ENCODE measurements around the gene PAQR9. TPM values are rescaled to one million over a fixed set of nuclear protein-coding genes. Genes with fewer than 3 reads are reported as not detected.

The PAQR9 gene
- total RNA-seq, 1 donor from 2014 or later: not detected

DNA sequence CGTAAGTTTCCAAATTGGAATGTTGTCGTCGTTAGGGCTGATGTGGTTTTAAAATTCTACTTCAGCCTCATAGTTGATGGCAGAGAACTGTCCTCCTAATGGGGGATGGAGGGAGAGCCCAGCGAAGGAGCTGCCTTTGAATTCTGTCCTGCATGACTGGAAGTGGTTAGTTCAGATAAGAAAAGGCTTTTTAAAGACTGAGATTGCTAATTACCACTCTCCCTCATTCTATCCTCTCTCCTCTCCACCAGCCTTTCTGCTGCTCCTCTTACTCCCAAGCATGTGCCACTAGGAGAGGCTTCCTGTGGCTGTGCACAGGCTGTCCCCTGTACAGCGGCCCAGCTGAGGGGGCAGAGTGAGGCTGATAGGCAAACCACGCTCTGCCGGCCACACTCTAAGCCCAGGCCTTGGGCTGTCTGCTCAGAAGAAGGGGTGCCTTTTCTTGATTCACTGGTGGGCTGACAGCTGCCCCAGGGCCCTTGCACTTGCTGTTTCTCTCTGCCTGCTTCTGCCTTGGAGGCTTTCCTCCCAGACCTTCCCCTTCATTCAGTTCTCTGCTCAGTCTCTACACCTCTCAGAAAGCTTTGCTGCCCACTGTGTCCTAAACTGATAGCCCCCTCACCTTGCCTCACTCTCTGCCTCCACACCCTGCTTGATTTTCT, 8.7 kb upstream of the PAQR9 start:
- DNase-seq (no peak), ATAC-seq (no peak)
- intact Hi-C loops (cut with DNase I): no loop called here
- TF ChIP-seq, protein P1, sequence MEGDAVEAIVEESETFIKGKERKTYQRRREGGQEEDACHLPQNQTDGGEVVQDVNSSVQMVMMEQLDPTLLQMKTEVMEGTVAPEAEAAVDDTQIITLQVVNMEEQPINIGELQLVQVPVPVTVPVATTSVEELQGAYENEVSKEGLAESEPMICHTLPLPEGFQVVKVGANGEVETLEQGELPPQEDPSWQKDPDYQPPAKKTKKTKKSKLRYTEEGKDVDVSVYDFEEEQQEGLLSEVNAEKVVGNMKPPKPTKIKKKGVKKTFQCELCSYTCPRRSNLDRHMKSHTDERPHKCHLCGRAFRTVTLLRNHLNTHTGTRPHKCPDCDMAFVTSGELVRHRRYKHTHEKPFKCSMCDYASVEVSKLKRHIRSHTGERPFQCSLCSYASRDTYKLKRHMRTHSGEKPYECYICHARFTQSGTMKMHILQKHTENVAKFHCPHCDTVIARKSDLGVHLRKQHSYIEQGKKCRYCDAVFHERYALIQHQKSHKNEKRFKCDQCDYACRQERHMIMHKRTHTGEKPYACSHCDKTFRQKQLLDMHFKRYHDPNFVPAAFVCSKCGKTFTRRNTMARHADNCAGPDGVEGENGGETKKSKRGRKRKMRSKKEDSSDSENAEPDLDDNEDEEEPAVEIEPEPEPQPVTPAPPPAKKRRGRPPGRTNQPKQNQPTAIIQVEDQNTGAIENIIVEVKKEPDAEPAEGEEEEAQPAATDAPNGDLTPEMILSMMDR (IDR thresholded peaks at IDR 0.05): no peak
- Histone ChIP-seq H3K27me3 (ENCODE audit: low read depth) (peaks cover 14% of the 10 kb centered on the region), H3K4me3 (no peak overlapping the region), H3K27ac (no peak overlapping the region), H3K36me3 (no peaks in the 10 kb centered on the region), H3K9me3 (no peaks in the 10 kb centered on the region), H3K4me1 (peaks cover 7% of the 10 kb centered on the region)

DNA sequence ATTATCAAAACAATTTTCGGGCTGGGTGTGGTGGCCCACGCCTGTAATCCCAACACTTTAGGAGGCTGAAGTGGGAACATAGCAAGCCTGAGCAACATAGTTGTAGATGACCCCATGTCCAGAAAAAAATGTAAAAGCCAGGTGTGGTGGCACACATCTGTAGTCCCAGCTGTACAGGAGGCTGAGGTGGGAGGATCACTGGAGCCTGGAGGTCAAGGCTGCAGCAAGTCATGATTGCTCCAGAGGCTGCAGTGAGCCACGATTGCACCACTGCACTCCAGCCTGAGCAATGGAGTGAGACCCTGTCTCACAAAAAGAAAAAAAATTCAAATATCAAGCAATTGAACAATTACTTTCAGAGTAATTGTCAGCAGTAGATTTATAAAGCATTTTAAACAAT, 8.0 kb upstream of the PAQR9 start:
- Histone ChIP-seq H3K27me3 (ENCODE audit: low read depth) (peaks cover 19% of the 10 kb centered on the region), H3K27ac (no peak overlapping the region), H3K9me3 (no peaks in the 10 kb centered on the region), H3K4me1 (peaks cover 1% of the 10 kb centered on the region), H3K36me3 (no peaks in the 10 kb centered on the region), H3K4me3 (no peak overlapping the region)
- ATAC-seq: no peak
- DNase-seq: no peak
- intact Hi-C loops (cut with DNase I): no loop called here
- TF ChIP-seq, protein P1 (IDR thresholded peaks at IDR 0.05): no peak

DNA sequence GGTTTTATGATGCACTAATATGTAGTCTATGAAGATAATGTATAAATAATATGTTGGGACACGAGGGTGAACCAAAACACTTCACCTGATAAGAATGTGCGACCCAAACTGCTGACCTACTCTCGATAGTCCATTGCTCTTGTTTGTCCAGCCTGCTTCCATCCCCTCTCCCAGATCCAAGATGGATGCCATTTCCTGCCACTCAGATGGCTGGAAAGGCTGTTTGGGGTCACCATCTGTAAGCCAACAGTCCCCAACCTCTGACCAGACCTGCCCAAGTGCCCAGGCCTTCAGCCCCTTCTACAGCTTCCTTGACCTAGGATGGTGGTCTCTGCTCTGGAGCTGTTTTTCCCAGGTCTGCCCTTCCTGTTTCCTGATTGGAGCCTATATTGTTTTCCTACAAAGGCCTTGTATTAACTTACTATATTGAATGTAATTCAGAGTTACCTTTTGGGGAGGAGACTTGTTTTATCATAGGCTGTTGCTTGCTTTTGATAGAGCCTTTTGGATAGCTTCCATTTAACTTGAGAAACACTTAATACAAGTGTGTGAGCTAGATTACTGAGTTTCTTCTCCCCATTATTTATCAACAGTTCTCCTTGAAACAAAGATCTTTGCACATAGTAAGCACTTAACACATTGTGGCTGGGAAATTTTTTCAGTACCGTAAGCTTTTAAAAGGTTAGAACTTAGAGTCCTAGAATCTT, 5.0 kb upstream of the PAQR9 start:
- intact Hi-C loops (cut with DNase I): no loop called here
- H3K27me3 ChIP-seq (ENCODE audit: low read depth): peaks cover 46% of the 10 kb centered on the region
- TF ChIP-seq, protein P1 (IDR thresholded peaks at IDR 0.05): no peak
- DNase-seq (no peak), ATAC-seq (no peak)
- no peaks in the 10 kb centered on the region for H3K9me3 ChIP-seq
- H3K4me3 ChIP-seq: no peak overlapping the region
- no peak overlapping the region for H3K27ac ChIP-seq
- H3K4me1 ChIP-seq: no peaks in the 10 kb centered on the region
- H3K36me3 ChIP-seq: no peaks in the 10 kb centered on the region

DNA sequence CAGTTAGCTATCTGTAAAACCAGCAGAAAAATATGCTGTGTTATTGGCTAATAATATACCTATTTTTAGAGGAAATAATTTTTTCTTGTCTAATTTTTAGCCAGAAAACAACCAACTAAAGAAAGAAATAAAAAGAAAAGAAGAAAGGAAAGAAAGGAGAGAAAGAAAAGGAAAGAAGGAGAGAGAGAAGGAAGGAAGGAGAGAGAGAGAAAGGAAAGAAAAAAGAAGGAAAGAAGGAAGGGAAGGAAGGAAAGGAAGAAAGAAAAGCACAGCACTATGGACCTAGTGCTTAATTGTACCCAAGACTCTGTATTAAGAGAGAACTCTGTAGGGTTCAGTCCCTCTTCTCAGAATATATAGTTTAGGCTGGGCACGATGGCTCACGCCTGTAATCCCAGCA, 3.3 kb upstream of the PAQR9 start:
- Histone ChIP-seq H3K9me3 (no peaks in the 10 kb centered on the region), H3K4me1 (no peaks in the 10 kb centered on the region), H3K4me3 (no peak overlapping the region), H3K27me3 (ENCODE audit: low read depth) (peaks cover 63% of the 10 kb centered on the region), H3K36me3 (no peaks in the 10 kb centered on the region), H3K27ac (no peak overlapping the region)
- TF ChIP-seq, protein P1 (IDR thresholded peaks at IDR 0.05): no peak
- no peak for DNase-seq
- ATAC-seq: no peak
- intact Hi-C loops (cut with DNase I): no loop called here

DNA sequence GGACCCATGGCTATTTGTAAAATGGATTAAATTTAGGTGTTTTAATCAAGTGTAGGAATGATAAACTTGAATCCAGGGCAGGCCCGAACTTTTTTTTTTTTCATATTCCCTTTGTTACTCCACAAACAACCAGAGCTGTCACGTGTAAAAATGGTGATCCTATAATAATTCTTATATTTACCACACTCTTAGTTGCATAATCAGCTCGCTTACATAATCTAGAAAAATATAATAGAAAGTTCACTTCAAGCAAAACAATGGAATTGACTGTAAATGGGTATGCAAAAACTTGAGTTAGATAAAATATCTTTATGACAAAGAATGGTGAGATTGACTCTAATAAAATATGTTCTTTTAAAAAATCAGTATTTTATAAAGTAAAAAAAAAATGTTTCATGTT, 2.1 kb upstream of the PAQR9 start:
- no peaks in the 10 kb centered on the region for H3K4me1 ChIP-seq
- intact Hi-C loops (cut with DNase I): no loop called here
- peaks cover 62% of the 10 kb centered on the region for H3K27me3 ChIP-seq (ENCODE audit: low read depth)
- DNase-seq (no peak), ATAC-seq (no peak)
- no peak overlapping the region for H3K4me3 ChIP-seq
- TF ChIP-seq, protein P1 (IDR thresholded peaks at IDR 0.05): no peak
- H3K36me3 ChIP-seq: no peaks in the 10 kb centered on the region
- H3K9me3 ChIP-seq: no peaks in the 10 kb centered on the region
- H3K27ac ChIP-seq: no peak overlapping the region
